ENCODE results near the gene AGAP1.

The AGAP1 gene

GRCh38 chr2:235992024-235992423 lies 498.2 kb downstream of the AGAP1 start:
- no peak for DNase-seq (ENCODE audit: low read depth, low spot score)

- DNase-seq (ENCODE audit: low read depth, low spot score) = no peak
Observed at GRCh38 chr2:235996419-235996818, 502.6 kb downstream of the AGAP1 start.

- no peak for DNase-seq (ENCODE audit: low read depth, low spot score)
Observed at GRCh38 chr2:235999011-235999410, 505.2 kb downstream of the AGAP1 start.

GRCh38 chr2:236001166-236001828 lies 507.5 kb downstream of the AGAP1 start:
- DNase-seq (ENCODE audit: low read depth, low spot score) = no peak

GRCh38 chr2:236001854-236002253 lies 508.0 kb downstream of the AGAP1 start:
- DNase-seq (ENCODE audit: low read depth, low spot score) = no peak

DNA sequence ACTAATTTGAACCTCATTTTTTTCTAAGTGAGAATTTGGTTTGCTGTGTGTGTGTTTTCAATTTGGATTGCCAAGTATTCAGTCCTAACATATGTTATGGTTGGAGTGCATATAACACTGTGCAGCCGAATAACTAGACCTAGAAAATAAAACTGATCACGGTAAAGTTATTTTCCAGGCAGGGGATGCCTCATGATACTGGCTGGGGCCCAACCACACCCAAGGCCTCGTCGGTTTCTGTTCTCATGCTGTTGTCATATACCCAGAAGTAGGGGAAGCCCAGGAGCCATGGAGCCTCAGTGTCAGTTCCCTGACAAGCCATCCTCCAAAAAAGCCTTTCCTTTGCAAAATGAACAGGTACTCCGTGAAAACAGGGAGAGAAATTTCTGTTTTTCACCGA lies 514.2 kb downstream of the AGAP1 start:
- no peak for DNase-seq (ENCODE audit: low read depth, low spot score)

DNA sequence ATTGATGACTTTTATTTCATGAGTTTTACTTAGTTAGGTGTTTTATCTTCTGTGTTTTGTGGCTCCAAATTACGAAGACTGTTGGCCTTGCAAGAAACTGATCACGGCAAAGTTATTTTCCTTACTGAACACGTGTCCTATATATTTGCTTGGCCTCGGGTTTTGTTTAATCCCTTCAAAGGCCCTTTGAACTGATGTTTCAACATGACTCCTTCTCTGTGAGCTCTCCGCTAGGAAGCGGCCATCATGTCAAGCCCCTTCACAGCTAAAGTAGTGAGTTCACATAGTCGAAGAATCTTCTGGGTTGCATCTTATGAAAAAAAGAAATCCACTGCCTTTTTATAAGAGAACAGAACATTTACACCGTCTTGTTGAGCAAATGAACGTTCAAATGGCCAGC lies 515.0 kb downstream of the AGAP1 start:
- DNase-seq (ENCODE audit: low read depth, low spot score) = no peak

DNA sequence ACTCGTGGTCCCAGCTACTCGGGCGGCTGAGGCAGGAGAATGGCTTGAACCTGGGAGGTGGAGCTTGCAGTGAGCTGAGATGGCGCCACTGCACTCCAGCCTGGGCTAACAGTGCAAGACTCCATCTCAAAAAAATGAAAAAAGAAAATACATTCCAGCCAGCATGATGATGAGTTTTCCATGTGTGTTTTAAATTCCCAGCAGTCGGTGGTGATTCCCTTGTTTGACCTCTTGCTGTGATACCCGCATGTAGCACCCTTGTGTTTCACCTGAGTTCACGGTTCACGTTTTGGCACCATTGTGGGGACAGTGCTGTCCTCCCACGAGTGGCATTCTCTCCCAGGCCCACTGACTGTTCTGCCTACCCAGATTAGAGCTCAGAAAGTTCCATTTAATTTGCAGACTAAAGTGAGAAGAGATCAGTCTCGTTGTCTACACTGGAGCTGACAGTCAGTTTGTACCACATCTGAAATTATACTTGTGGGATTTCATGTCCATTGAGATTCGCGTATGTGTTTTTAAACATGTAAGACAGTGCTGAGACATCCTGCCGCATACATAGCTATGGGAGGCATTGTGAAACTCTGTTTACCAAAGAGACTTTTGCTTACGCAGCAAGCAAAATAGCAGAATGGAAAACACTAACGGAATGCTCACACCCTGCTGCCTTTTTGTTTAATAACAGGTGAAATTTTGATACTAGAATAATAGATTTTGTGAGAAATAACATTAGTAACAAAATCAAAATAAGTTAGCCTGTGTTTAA lies 517.3 kb downstream of the AGAP1 start:
- no peak for DNase-seq (ENCODE audit: low read depth, low spot score)

DNA sequence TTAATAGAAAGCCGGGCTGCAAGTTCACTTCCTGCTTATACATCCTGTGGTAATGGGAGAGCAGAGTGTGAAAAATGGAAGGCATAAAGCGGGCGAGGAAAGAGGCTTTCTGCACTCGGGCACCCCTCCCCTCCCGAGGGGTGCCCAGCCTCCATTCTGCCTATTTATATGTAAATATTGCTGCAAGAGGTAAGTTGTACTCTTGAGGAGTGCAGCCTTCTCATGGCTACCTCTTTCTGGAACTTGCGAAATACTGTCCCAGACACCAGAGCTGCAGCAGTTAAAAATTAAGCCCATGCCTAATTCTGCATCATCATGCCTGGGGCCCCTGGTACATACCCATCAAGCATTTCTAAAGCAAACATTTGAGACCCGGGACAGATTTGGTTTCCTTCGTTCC lies 518.3 kb downstream of the AGAP1 start:
- DNase-seq (ENCODE audit: low read depth, low spot score) = no peak

DNA sequence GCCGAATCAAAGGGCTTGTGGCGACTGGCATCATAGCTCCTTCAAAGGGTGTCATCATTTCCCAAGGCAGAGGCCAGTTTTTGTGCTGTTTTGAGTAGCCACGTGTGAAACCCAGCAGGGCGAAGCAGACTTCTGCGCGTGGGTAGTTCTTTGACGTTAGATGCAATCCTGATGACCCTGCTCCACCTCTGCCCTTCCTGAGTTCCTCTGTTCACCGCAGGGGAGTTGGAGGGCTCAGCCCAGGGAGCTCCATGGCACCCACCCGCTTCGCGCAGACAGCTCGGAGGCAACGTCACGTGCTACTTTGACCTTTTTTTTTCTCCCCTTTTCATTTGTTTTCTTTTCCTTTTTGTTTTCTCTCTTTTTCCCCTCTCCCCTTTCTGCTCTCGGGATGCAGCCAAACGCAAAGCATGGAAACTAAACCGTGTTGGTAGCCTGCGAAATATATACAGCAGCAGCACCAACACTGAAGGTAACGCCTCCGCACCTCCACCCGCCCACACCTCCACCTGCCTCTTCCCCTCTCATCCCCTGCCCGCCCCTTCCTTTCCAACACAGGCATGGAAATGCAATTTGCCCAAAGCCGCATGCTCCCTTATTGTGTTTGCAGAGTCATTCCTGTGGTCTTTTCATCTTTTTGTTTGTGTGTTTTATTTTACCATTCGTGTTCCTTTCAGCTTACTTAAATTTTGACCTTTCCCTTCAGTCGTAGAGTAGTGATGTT lies 520.7 kb downstream of the AGAP1 start:
- DNase-seq (ENCODE audit: low read depth, low spot score) = no peak

GRCh38 chr2:236015171-236015570 lies 521.3 kb downstream of the AGAP1 start:
- DNase-seq (ENCODE audit: low read depth, low spot score) = no peak

GRCh38 chr2:236016496-236016895 lies 522.7 kb downstream of the AGAP1 start:
- DNase-seq (ENCODE audit: low read depth, low spot score) = no peak

DNA sequence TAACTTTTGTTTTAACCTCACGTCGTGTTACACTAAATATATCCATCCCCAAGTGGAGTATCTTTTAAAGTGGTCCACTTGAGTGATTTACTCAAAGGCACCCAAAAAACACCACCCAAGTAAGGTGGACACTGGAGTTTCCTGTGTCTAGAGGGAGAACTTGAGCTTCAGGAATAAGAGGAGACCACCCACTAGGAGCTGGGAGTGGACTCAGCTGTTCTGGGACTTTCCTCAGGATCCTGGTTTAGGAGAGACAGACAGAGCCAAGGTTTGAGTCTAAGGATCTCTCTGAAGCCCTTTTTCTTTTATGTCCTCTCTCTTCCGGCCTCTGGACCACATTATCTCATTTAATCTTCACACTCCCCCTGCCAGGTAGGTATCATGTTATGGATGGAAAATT lies 523.6 kb downstream of the AGAP1 start:
- DNase-seq (ENCODE audit: low read depth, low spot score) = no peak

- no peak for DNase-seq (ENCODE audit: low read depth, low spot score)
Observed at GRCh38 chr2:236019434-236019833, 525.6 kb downstream of the AGAP1 start.

GRCh38 chr2:236021499-236022057 lies 527.7 kb downstream of the AGAP1 start:
- DNase-seq (ENCODE audit: low read depth, low spot score) = no peak

DNA sequence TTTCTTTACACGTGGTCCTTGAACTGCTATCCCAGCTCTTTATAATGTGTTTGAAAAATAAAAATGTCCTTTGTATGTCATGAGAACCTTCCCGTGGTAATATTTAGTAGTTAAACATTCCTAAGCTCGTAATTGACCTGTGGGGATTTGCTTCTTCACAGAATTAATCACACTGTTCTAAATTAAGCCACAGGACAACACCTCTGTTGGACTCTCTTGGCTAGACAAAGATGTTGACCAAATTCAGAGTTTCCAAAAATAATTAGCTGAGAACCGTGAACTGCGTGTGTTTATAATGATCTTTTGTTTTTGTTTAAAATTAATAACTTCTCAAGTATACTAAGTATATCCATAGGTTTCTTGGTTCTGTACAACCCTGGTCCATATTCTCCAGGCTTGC lies 528.3 kb downstream of the AGAP1 start:
- no peak for DNase-seq (ENCODE audit: low read depth, low spot score)

GRCh38 chr2:236025892-236026291 lies 532.0 kb downstream of the AGAP1 start:
- no peak for DNase-seq (ENCODE audit: low read depth, low spot score)

GRCh38 chr2:236026841-236027240 lies 533.0 kb downstream of the AGAP1 start:
- no peak for DNase-seq (ENCODE audit: low read depth, low spot score)

DNA sequence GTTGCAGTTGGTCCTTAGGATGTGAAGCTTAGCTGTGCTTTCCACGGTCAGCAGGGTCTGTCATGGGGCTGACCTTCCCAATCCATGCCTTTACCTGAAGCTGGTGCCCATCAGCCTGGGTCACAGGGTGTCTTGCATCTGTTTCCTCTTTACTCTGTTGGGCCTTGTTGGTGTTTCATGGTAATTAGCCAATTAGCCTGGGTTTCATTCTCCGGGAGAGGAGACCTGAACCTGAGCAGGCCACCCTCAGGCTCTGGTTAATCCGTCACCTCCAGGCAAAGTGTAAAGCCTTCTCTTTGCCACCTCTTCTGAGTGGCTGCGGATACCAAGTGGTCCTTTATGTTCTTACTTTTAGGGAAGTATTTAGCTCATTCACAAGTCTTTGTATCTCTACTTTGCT lies 534.2 kb downstream of the AGAP1 start:
- DNase-seq (ENCODE audit: low read depth, low spot score) = no peak

DNA sequence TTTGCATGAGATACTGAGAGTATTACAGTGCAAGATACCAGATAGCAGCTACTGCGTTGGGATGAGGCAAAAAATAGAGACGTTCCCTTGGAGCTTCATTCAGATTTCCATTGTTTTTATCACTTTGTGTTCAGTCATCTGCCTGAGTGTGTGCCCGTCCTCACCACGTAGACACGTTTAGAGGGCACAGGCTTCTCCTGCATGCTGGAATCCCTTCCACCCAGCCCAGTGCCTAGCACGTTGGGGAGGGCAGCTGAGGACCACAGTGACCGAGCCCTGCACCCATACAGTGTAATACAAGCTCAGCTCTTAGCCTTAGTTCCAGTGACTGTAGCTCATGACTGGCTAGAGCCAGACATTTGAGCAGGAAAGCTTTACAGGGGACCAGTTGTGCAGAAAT lies 539.6 kb downstream of the AGAP1 start:
- DNase-seq (ENCODE audit: low read depth, low spot score) = no peak

- no peak for DNase-seq (ENCODE audit: low read depth, low spot score)
Observed at GRCh38 chr2:236034974-236035373, 541.1 kb downstream of the AGAP1 start.

DNA sequence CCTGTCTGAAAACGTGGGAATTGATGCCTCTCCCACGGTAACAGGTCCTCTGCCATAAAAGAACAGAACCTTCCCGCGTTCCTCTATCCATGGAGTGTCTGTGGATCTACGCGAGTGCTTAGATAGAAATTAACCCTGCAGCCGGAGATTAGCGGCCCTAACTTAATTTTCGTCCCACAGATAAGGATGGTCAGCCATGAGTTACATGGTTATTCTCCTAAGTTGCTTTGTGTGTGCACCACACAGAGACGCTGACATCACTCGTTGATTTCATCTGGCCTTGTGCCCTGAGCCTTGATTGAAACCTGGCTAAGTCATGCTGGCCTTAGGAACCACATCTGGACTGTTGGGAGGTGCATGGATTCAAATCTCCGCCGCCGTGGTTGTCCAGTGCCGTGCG lies 542.2 kb downstream of the AGAP1 start:
- DNase-seq (ENCODE audit: low read depth, low spot score) = no peak
